Activated CD8-positive, alpha-beta memory T cell treated with anti-CD3 and anti-CD28 coated beads for 4 hours (primary cell): ENCODE data around the gene ENAH.
A peak's percentile ranks its signal among the peaks of the same experiment; 100 is the strongest.

Source experiments
- DNase-seq, 2 donors: peaks; one replicate each; pipeline ENCODE4 v3.0.0-alpha.2; 2020; ENCODE audit warnings: low read depth in 2 of 2

ENAH gene

GRCh38 chr1:225460021-225460736 lies 192.7 kb downstream of the ENAH start:
- DNase-seq: no peak

DNA sequence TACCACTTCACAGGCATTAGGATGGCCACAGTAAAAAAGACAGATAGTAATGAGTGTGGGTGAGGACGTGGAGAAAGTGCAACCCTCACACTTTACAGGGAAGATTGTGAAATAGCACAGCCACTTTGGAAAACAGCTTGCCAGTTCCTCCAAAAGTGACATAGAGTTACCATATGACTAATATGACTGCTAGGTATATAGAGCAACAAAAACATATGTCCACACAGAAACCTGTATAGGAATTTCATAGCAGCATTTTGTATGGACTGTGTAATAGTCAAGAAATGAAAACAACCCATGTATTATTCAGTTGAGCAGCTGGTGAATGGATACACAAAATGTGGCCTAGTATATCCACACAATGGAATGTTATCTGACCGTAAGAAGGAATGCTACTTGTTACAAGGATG lies 194.7 kb downstream of the ENAH start:
- DNase-seq: no peak

DNA sequence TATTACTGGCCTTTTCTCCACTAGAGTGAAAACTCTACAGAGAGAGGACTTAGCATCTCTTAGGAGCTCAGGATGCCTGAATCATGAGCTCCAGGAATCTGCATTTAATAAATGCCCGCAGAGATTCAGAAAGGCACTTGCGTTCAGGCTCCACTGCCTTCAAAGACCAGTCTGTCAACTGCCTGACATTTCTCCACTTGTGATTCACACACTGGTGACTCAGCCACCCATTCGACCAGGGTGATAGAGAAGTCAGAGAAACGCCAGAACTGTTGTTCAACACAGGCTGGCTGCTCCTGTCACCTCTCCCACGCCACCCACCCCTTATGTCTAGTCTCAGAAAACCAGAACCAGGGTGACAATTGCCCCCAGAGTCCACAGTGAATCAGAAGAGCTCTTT lies 198.2 kb downstream of the ENAH start:
- peak; percentile 75 to 80 for DNase-seq

- no peak for DNase-seq
Observed at GRCh38 chr1:225453797-225454648, 198.9 kb downstream of the ENAH start.

DNA sequence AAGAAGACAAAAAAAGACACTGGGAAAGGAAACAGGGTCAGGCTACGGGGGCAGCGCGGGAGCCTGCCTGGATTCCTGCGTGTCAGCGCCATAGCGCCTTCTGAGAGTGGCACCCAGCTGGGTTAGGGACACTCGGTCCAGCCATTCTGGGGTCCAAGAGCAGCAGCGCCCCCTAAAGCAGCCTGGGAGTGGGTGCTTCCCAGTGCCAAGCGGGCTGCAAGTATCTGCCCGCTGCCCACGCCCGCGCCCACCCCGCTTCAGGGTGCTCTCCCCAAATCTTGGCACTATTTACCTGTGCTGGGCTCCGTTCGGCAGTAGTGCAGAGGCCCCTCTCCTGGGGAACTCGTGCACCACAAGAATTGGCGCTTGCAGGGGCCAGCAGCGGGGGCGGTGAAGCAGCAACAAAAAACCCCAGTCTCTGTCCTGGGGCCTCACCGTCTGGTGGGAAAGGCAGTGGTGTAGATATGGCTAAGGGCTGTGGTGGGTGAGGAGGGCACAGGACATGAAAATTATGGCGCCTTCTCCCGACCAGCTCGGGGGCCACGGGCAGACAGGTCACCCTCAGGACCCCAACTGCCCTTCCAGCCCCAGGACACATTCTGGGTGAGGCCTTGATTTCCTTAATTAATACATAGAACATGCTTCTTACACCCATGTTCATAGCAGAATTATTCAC lies 200.9 kb downstream of the ENAH start:
- no peak for DNase-seq

DNA sequence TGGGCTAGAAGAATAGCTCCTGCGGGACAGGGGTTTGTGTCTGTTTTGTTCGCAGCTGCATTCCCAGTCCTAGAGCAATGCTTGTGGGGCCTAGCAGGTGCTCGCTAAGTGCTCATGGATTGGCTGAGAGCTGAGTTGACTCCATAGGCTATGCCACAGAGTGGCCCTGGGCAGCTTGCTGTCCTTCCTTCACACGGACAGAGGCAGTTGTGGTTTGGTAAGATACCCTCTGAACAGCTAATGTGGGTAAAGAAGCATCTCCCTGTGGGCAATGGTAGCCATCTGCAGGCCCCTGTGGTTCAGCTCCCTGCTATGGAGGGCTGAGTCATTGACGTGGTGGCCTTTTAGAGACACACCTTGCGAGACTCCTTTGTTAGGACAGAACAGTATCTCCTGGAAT lies 201.6 kb downstream of the ENAH start:
- no peak for DNase-seq

GRCh38 chr1:225450491-225451191 lies 202.3 kb downstream of the ENAH start:
- no peak for DNase-seq

- DNase-seq: no peak
Observed at GRCh38 chr1:225449774-225450173, 203.1 kb downstream of the ENAH start.

DNA sequence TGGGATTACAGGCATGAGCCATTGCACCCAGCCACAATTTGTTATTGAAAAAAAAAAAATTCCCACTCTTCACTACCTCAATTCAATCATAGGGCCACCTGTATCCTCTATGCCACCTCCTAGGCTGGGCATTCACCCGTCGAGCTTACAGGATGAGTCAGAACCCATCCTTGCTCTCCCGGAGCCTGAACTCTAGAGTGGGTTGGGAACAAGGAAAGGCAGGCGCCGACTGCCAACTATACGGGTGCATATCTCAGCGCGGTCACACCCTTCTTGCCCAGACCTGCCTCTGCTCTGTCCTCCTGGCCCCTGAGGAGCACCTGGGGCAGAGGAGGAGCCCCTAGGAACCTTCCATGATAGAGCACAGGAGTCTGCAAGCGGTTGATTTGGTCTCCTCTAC lies 203.7 kb downstream of the ENAH start:
- no peak for DNase-seq

GRCh38 chr1:225448146-225448805 lies 204.6 kb downstream of the ENAH start:
- no peak for DNase-seq

GRCh38 chr1:225447650-225448089 lies 205.3 kb downstream of the ENAH start:
- no peak for DNase-seq

DNA sequence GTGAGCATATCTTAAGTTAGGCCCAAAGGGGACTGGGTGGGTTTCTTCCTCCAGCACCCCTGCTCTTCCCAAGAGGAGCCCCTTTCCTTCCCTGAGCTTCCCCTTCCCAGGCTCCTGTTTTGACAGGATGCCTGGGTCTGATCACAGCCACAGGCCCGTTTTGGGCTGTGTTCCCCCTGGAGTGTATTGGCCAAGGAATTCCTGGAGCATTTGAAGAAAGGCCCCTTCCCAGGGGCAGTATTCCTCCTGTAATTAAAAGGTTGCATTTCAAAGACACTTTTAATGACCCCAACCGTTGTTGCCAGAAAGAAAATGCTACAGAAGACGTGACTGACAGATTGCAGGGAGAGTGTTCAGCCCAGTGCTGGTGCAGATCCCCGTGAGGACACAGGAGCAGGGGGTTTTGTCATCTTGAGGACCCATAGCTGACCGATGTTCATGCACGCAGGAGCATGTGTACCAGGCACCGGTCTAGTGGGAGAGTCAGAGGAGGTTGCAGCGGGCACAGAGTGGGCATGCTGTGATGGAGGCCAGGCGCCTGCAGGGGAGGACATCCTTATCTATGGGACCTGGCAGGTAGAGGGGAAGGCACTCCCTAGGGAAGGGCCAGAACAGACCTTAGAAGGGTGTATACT lies 205.8 kb downstream of the ENAH start:
- DNase-seq: no peak

GRCh38 chr1:225446595-225446960 lies 206.3 kb downstream of the ENAH start:
- DNase-seq: no peak

- DNase-seq: no peak
Observed at GRCh38 chr1:225445639-225446594, 207.0 kb downstream of the ENAH start.

DNA sequence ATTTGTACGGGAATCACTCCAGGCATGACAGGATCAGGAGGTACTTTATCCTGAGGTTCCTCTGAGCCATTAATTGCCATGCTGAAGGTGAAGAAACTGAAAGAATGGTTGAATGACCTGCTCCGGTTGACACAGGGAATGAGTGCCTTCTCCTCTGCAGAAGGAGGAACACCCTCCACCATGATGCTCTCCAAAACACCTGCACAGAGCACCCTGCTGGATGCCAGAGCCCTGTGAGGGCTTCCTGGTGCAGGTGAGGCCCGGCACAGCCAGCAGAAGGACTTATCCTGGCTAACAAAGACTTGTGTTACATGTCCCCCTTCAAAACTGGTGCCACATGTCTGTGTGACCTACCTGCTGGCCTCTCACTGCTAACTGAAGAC lies 210.8 kb downstream of the ENAH start:
- DNase-seq: no peak

- no peak for DNase-seq
Observed at GRCh38 chr1:225441314-225442122, 211.4 kb downstream of the ENAH start.

DNA sequence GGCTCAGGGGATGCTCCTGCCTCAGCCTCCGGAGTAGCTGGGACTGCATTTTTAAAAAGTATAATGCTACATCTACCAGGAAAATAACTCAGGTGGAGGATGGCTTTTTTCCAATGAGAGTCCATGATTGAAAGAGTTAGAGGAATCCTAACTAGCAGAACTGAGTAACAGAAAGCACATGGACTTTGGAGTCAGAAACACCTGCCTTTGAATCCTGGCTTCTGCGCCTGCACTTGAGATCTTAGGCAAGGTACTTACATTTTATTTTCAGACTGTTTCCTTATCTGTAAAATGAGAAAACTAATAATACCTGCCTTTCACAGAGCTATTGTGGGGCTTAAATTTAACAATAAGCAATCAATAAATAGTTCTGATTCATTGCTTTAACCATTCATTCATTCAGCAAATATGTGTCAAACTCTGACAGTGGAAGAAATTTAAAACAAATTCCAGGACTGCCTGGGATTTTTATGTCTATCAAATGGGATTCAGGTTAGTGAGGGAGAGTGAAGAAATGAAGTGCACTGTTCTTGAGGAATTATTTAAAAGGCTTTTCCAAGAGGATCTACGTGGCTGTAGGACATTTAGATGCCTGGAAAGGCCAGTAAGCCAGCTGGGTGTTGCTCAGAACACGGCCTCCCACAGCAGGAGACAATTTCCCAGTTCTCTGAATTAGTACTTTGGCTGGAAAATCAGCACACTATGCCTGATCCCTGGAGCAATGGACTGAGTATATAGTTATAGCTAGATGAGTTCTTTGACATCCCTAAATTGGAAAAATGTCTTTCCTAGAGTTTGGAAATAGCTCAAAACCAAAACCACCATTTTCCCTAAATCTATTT lies 212.3 kb downstream of the ENAH start:
- DNase-seq: no peak
